Measurements from ENCODE around the gene LCNL1.

Gene LCNL1

GRCh38 chr9:136977223-136977622, 5.6 kb upstream of the LCNL1 start, which contains the start of gene PTGDS:
PTGDS (plus strand) TSS chr9:136977504; CDS start chr9:136977579, 75 bp downstream.
- DNase-seq: no peak

- DNase-seq: no peak
These were observed 5.1 kb upstream of the LCNL1 start for GRCh38 chr9:136977649-136978072.

- no peak for DNase-seq
These were observed 4.5 kb upstream of the LCNL1 start for GRCh38 chr9:136978073-136978864.

GRCh38 chr9:136978865-136979544, 3.8 kb upstream of the LCNL1 start:
- DNase-seq: no peak

GRCh38 chr9:136979769-136980587, 2.8 kb upstream of the LCNL1 start:
- no peak for DNase-seq

- DNase-seq: no peak
These were observed 1.9 kb upstream of the LCNL1 start for GRCh38 chr9:136980669-136981478.

GRCh38 chr9:136981588-136982231, 1.1 kb upstream of the LCNL1 start:
- no peak for DNase-seq

- no peak for DNase-seq
These were observed 374 bp downstream of the LCNL1 start for GRCh38 chr9:136983167-136983566.

- no peak for DNase-seq
These were observed 992 bp downstream of the LCNL1 start for GRCh38 chr9:136983656-136984314.

- no peak for DNase-seq
These were observed 1.8 kb downstream of the LCNL1 start for GRCh38 chr9:136984464-136985026.

- DNase-seq: no peak
These were observed 2.3 kb downstream of the LCNL1 start for GRCh38 chr9:136985027-136985602.

- no peak for DNase-seq
These were observed 3.1 kb downstream of the LCNL1 start for GRCh38 chr9:136985853-136986252.

GRCh38 chr9:136988872-136989271, 6.1 kb downstream of the LCNL1 start:
- no peak for DNase-seq

GRCh38 chr9:136990242-136990911, 7.6 kb downstream of the LCNL1 start:
- no peak for DNase-seq

- DNase-seq: no peak
These were observed 9.4 kb downstream of the LCNL1 start, which contains the start of gene PAXX for GRCh38 chr9:136991993-136992818. PAXX (plus strand) TSS chr9:136992422; CDS start chr9:136992444, 22 bp downstream.

GRCh38 chr9:136992819-136993369, 10.1 kb downstream of the LCNL1 start:
- no peak for DNase-seq

- DNase-seq: no peak
These were observed 11.5 kb downstream of the LCNL1 start for GRCh38 chr9:136994180-136994887.

GRCh38 chr9:136994888-136995230, 12.1 kb downstream of the LCNL1 start:
- no peak for DNase-seq

Measured in DMS 273 treated with DMSO at 0.1 percent for 48 hours (cell line).